Spinal cord (tissue), 10 donors: Measurements from ENCODE around the gene DCANP1. TPM values are rescaled to one million over a fixed set of nuclear protein-coding genes. Genes with fewer than 3 reads are reported as not detected.

ENCODE experiments used
- DNase-seq, 6 donors: peaks; one replicate each; pipeline versions ENCODE4 v3.0.0 to v3.0.0-alpha.2; 2013 to 2015; ENCODE audit warnings: low spot score in 6 of 6, low read depth in 4 of 6
- H3K27ac ChIP-seq: one replicate; pipeline ENCODE4 v1.5.1; 2013; ENCODE audit warnings: low read depth, low read length, control low read depth
- H3K27me3 ChIP-seq: one replicate; pipeline ENCODE4 v1.6.1; 2013; ENCODE audit warnings: low read length; ENCODE audit not compliant: control insufficient read depth, insufficient read depth
- H3K36me3 ChIP-seq: one replicate; pipeline ENCODE4 v1.6.1; 2013; ENCODE audit warnings: low read length; ENCODE audit not compliant: control insufficient read depth, insufficient read depth
- H3K4me1 ChIP-seq: one replicate; pipeline ENCODE4 v1.6.1; 2013; ENCODE audit warnings: low read length; ENCODE audit not compliant: control insufficient read depth, insufficient read depth
- H3K4me3 ChIP-seq: one replicate; pipeline ENCODE4 v1.5.1; 2013; ENCODE audit warnings: low read depth, low read length, control low read depth
- H3K9me3 ChIP-seq: one replicate; pipeline ENCODE4 v1.6.1; 2013; ENCODE audit warnings: low read length; ENCODE audit not compliant: control insufficient read depth, insufficient read depth
- WGBS: methylation state at CpG from one replicate; pipeline ENCODE4 v1.1.5; 2013; ENCODE audit warnings: missing lambda C conversion rate; ENCODE audit not compliant: insufficient coverage; 5-methylcytosine and 5-hydroxymethylcytosine counted together
- polyA plus RNA-seq, 2 donors: library from polyadenylated mRNA; unstranded; fragments of 120-200 nt; gene quantifications; one replicate each; pipeline ENCODE4 v1.2.1, GENCODE V29; 2013; ENCODE audit not compliant: insufficient read length in 2 of 2
- total RNA-seq, 2 donors: library from RNA; depleted of rRNA in 1 of 2; stranded (reverse); fragments of 120-200 nt in 1 of 2; fragments of >200 nt in 1 of 2; gene quantifications; one replicate each; pipeline versions ENCODE4 v1.2.3 to v1.2.4, GENCODE V29; 2013 to 2014
- donor health status: healthy.

DCANP1 gene
- total and polyA plus RNA-seq, 4 donors = 0.10 to 0.11 TPM; not detected in 2

DNA sequence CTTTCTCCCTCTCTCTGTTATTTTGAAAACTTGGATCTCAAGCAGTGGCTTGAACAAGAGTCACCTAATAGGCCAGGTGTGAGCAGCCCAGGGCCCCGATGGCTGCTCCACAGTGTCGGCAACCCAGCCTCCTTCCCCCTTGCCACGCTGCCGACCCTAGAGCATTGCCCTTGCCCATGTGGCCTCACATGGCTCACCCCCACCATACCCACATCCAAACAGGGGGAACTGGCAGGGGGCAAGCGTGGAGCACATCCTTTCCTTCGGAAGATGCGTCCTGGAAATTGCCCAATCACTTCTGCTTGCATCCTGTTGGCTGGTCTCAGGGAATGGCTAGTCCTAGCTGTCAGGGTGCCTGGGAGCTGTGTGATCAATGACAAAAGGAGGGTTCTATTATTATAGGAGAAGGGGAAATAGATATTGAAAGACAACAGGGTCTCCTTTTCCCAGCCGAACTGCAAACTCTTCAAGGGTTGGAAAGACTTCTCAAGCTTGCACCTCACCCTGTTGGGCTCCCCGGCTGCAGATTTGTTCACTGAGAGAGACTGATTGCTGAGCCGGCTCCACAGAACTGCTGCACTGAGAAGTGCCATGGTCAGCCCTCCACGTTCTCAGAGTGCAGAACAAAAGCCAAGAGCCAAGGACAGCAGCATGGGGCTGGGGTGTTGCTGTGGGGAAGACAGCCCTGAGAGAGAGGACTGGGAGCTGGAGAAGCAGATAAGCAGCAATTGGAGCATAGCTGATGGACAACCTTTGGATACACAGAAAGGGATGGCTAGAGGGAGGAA lies 13.3 kb upstream of the DCANP1 start:
- no peak overlapping the region for H3K4me3 ChIP-seq
- H3K4me1 ChIP-seq = peaks cover 27% of the 10 kb centered on the region
- no peaks in the 10 kb centered on the region for H3K36me3 ChIP-seq
- no peaks in the 10 kb centered on the region for H3K9me3 ChIP-seq
- no peak overlapping the region for H3K27ac ChIP-seq
- WGBS = 71% methylated on average over 11 of the region's 11 CpGs
- DNase-seq = no peak
- H3K27me3 ChIP-seq = peaks cover 64% of the 10 kb centered on the region

GRCh38 chr5:135458921-135459331 lies 11.8 kb upstream of the DCANP1 start:
- no peak overlapping the region for H3K4me3 ChIP-seq
- no peaks in the 10 kb centered on the region for H3K9me3 ChIP-seq
- WGBS = 52% methylated on average over 5 of the region's 5 CpGs
- H3K27me3 ChIP-seq = peaks cover 56% of the 10 kb centered on the region
- peak in 1 of 6 donors; percentile 73 for DNase-seq
- H3K27ac ChIP-seq = no peak overlapping the region
- H3K4me1 ChIP-seq = peaks cover 27% of the 10 kb centered on the region
- H3K36me3 ChIP-seq = no peaks in the 10 kb centered on the region

GRCh38 chr5:135458356-135458755 lies 11.2 kb upstream of the DCANP1 start:
- DNase-seq = no peak
- peaks cover 50% of the 10 kb centered on the region for H3K27me3 ChIP-seq
- no peaks in the 10 kb centered on the region for H3K9me3 ChIP-seq
- no peaks in the 10 kb centered on the region for H3K36me3 ChIP-seq
- WGBS = 100% methylated on average over 1 of the region's 4 CpGs
- H3K4me1 ChIP-seq = peaks cover 27% of the 10 kb centered on the region
- H3K4me3 ChIP-seq = no peak overlapping the region
- H3K27ac ChIP-seq = no peak overlapping the region

GRCh38 chr5:135457424-135458071 lies 10.4 kb upstream of the DCANP1 start:
- peaks cover 27% of the 10 kb centered on the region for H3K4me1 ChIP-seq
- H3K9me3 ChIP-seq = no peaks in the 10 kb centered on the region
- DNase-seq = peak in 2 of 6 donors; percentile 68 to 69
- no peak overlapping the region for H3K27ac ChIP-seq
- no peaks in the 10 kb centered on the region for H3K36me3 ChIP-seq
- peaks cover 42% of the 10 kb centered on the region for H3K27me3 ChIP-seq
- no peak overlapping the region for H3K4me3 ChIP-seq
- 70% methylated on average over 5 of the region's 9 CpGs for WGBS

DNA sequence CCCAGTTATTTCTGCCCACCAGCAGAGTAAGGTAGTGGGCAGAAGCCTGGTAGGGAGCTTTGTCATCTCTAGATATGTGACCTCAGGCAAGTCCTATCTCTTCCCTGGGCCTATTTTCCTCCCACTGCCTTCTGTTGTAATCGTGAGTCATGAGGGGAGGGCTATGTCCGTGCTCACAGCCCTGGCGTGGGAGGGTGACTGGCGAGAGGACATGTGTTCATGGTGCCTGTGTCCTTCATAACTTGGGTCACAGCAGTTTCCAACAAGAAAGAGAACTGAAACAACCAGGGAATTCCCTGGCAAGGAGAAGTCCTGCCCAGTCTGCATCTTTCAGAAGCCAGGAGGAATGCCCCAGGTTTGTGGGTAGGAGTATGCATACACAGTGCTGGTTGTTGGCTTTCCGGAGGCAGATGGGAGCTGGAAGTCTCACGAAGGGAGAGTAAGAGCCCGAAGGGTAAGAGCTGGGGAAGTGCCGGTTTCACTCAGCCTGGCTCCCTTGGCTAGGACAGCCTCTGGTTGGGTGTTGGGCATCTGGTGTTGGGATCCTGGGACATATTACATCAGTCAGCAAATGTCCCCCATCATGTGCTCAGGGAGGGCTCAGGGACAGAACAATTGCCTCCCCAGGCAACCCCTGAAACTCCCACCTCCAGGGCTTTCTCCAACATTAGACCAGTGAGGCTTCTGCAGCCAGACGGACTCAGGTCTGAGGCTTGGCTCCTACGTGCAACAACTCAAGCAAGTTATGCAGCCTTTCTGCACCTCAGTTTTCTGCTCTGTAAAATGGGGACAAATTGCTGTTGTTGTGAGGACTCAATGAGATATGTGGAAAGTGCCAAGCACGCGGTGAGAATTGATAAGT lies 9.3 kb upstream of the DCANP1 start:
- DNase-seq = no peak
- no peak overlapping the region for H3K4me3 ChIP-seq
- peaks cover 23% of the 10 kb centered on the region for H3K4me1 ChIP-seq
- H3K9me3 ChIP-seq = no peaks in the 10 kb centered on the region
- no peaks in the 10 kb centered on the region for H3K36me3 ChIP-seq
- H3K27ac ChIP-seq = no peak overlapping the region
- WGBS = 83% methylated on average over 9 of the region's 12 CpGs
- H3K27me3 ChIP-seq = peaks cover 33% of the 10 kb centered on the region

- Histone ChIP-seq H3K9me3 (no peaks in the 10 kb centered on the region), H3K27me3 (peaks cover 33% of the 10 kb centered on the region), H3K4me3 (no peak overlapping the region), H3K27ac (no peak overlapping the region), H3K4me1 (peaks cover 25% of the 10 kb centered on the region), H3K36me3 (no peaks in the 10 kb centered on the region)
- DNase-seq = no peak
- 90% methylated on average over 4 of the region's 4 CpGs for WGBS
These were observed 8.7 kb upstream of the DCANP1 start for GRCh38 chr5:135455876-135456237.

GRCh38 chr5:135454946-135455345 lies 7.8 kb upstream of the DCANP1 start:
- 97% methylated on average over 3 of the region's 3 CpGs for WGBS
- H3K27me3 ChIP-seq = peaks cover 27% of the 10 kb centered on the region
- peaks cover 29% of the 10 kb centered on the region for H3K4me1 ChIP-seq
- H3K9me3 ChIP-seq = no peaks in the 10 kb centered on the region
- DNase-seq = no peak
- H3K36me3 ChIP-seq = no peaks in the 10 kb centered on the region
- no peak overlapping the region for H3K4me3 ChIP-seq
- no peak overlapping the region for H3K27ac ChIP-seq

DNA sequence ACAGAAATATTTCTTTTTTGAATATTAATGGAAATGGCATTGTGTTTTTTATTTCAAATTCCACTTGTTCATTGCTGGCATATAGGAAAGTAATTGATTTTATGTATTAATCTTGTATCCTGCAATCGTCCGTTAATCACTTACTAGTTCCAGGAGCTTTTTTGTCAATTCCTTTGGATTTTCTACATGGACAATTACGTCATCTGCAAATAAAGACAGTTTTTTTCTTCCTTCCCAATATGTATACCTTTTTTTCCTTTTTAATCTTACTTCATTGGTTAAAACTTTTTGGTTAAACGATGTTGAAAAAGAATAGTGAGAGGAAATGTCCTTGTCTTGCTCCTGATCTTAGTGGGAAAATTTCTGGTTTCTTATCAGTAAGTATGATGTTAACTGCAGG lies 6.5 kb upstream of the DCANP1 start:
- DNase-seq = no peak
- WGBS = no CpG with 5 or more reads among the region's 4 CpGs
- no peaks in the 10 kb centered on the region for H3K9me3 ChIP-seq
- no peak overlapping the region for H3K4me3 ChIP-seq
- peaks cover 30% of the 10 kb centered on the region for H3K4me1 ChIP-seq
- no peaks in the 10 kb centered on the region for H3K36me3 ChIP-seq
- no peak overlapping the region for H3K27ac ChIP-seq
- peaks cover 19% of the 10 kb centered on the region for H3K27me3 ChIP-seq

- H3K27me3 ChIP-seq = peaks cover 10% of the 10 kb centered on the region
- WGBS = 80% methylated on average over 7 of the region's 10 CpGs
- DNase-seq = no peak
- no peaks in the 10 kb centered on the region for H3K36me3 ChIP-seq
- no peaks in the 10 kb centered on the region for H3K9me3 ChIP-seq
- H3K27ac ChIP-seq = no peak within 1 kb of the TSS
- H3K4me1 ChIP-seq = peaks cover 20% of the 10 kb centered on the region
- no peak within 1 kb of the TSS for H3K4me3 ChIP-seq
These were observed 5.3 kb upstream of the DCANP1 start, which contains the start of gene TIFAB for GRCh38 chr5:135452321-135453030. Gene TIFAB, minus strand, starts transcription at chr5:135452351. Its CDS starts 2,412 bp downstream, at chr5:135449939.
